D721Med (cell line): ENCODE results near the gene ADNP2.

ENCODE experiments used
- DNase-seq: peaks from one replicate; pipeline ENCODE4 v3.0.0; 2011; ENCODE audit warnings: low spot score; ENCODE audit not compliant: insufficient read length
- FAIRE-seq: peaks from 2 replicates; lab custom pipeline; 2011; peaks lifted over from hg19 to GRCh38; lab: Jason Lieb, UNC
- CTCF ChIP-seq: IDR thresholded peaks from 2 replicates; pipeline ENCODE4 v1.5.1; 2012; ENCODE audit warnings: mild to moderate bottlenecking, control low read depth; ENCODE audit not compliant: insufficient read depth; ENCODE audit errors: missing control alignments

Gene ADNP2

GRCh38 chr18:80168346-80168745 lies 59.3 kb downstream of the ADNP2 start:
- FAIRE-seq: no peak
- no peak for TF ChIP-seq CTCF
- no peak for DNase-seq

- DNase-seq (no peak), FAIRE-seq (no peak)
- TF ChIP-seq CTCF: no peak
These were observed 59.9 kb downstream of the ADNP2 start for GRCh38 chr18:80168982-80169381.

GRCh38 chr18:80169607-80170006 lies 60.5 kb downstream of the ADNP2 start:
- FAIRE-seq: peak; percentile 77
- TF ChIP-seq CTCF: no peak

GRCh38 chr18:80170395-80171053 lies 61.5 kb downstream of the ADNP2 start:
- peak; percentile 89 for FAIRE-seq
- no peak for DNase-seq
- TF ChIP-seq CTCF: no peak

More at GRCh38 chr18:80169607-80170006, 60.5 kb downstream of the ADNP2 start:
- DNase-seq: no peak

GRCh38 chr18:80171054-80171872 lies 62.2 kb downstream of the ADNP2 start:
- TF ChIP-seq CTCF: peak; percentile 44
- FAIRE-seq: peak; percentile 99
- peak; percentile 97 for DNase-seq

GRCh38 chr18:80172056-80172455 lies 63.0 kb downstream of the ADNP2 start:
- FAIRE-seq (no peak), DNase-seq (no peak)
- no peak for TF ChIP-seq CTCF

GRCh38 chr18:80173060-80173459 lies 64.0 kb downstream of the ADNP2 start:
- FAIRE-seq (no peak), DNase-seq (no peak)
- TF ChIP-seq CTCF: no peak
